GM13976 (cell line): ENCODE measurements around the gene MGARP.
"Not testable (repeated sequence)": the region's sequence is repeated elsewhere in the genome, so short reads cannot be mapped to it uniquely, and the experiment has no call there.

Experiments
- DNase-seq: peaks from one replicate; pipeline ENCODE4 v3.0.0; 2012; ENCODE audit warnings: low spot score
- in situ Hi-C: fragments of 300-500 bp; cut with MboI; formaldehyde crosslinking; loops from one replicate; pipeline ENCODE4 v1.12.0; 2022; ENCODE audit warnings: low sequenced_read_pairs, mixed read lengths, inconsistent platforms; ENCODE audit not compliant: unreplicated experiment
- TF ChIP-seq, protein P1 (sequence below): IDR thresholded peaks from 2 replicates; pipeline ENCODE4 v1.5.1; 2012; ENCODE audit warnings: borderline replicate concordance, mild to moderate bottlenecking; ENCODE audit not compliant: insufficient read depth; ENCODE audit errors: extremely low read depth, missing control alignments, control extremely low read depth

MGARP gene

DNA sequence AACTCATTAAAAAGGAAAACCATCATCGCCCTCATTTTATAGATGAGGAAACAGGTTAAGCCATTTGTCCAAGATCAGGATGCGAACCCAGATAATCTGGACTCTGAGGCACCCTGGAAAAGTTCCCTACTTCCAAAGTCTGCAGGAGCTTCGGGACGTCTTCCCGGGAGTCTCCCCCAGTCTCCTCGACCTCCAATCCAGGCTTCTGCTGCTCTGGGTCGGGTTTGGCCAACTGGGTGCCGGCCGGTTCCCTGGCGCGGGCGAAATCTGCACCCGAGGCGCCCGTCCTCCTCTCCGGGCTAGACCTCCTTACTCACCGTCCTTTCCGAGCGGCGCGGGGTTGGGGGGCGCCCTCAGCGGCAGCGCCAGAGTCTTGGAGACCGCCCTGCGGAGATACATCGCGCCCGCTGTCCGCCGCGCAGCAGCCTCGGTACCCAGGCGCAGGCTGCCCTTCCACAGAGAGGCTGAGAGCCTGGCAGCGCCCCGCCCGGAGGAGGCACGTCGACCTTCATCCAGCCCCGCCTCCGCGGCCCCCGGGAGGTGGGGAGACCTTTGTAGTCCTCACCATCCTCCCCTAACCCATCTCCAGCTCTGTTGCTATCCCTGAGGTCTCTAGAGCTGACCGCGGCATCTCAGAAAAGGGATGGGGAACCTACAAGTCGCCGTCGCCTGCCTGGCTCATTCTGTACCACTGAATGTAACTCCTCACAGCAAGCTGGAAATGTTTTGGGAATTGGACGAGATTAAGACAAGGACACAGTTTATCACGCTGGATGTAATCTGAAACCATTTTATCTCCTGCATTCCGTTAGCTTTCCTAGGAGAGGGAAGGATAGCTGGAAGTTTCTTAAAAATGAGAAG lies at the start of gene MGARP:
Gene MGARP, minus strand, starts transcription at position 466 of the 861 bp plus-strand sequence. Its CDS starts 67 bp downstream, at position 399.
- in situ Hi-C loops, result no loop called here
- TF ChIP-seq, protein P1, sequence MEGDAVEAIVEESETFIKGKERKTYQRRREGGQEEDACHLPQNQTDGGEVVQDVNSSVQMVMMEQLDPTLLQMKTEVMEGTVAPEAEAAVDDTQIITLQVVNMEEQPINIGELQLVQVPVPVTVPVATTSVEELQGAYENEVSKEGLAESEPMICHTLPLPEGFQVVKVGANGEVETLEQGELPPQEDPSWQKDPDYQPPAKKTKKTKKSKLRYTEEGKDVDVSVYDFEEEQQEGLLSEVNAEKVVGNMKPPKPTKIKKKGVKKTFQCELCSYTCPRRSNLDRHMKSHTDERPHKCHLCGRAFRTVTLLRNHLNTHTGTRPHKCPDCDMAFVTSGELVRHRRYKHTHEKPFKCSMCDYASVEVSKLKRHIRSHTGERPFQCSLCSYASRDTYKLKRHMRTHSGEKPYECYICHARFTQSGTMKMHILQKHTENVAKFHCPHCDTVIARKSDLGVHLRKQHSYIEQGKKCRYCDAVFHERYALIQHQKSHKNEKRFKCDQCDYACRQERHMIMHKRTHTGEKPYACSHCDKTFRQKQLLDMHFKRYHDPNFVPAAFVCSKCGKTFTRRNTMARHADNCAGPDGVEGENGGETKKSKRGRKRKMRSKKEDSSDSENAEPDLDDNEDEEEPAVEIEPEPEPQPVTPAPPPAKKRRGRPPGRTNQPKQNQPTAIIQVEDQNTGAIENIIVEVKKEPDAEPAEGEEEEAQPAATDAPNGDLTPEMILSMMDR, result no peak

DNA sequence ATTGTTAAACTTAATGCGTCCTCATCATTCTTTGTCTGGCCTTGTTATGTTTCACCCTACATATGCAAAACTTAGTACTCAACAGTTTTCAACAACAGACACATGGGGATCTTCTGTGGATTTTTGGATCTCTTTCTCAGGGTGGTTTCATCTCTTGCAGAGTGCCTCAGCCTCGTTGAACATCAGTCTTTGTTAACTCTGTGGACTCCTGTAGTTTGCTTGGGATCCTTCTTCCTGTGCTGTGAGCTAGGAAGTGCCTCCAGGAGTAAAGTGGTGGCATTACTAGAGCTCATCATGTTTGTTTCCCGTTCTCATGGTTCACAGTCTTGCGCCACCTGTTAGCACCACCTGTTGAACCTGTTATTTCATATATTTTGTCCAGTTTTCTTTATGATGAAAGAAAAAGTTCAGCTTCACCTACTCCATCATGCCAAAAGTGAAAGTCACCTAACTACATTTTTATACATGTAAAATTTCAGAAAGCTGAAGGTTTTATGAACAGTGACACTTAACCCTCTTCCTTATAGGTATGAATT lies 49.7 kb upstream of the MGARP start:
- in situ Hi-C loops, result no loop called here
- TF ChIP-seq, protein P1, result no peak
- DNase-seq, result no peak

More for the DNA sequence above, at the start of gene MGARP:
- peak; percentile 54 for DNase-seq

DNA sequence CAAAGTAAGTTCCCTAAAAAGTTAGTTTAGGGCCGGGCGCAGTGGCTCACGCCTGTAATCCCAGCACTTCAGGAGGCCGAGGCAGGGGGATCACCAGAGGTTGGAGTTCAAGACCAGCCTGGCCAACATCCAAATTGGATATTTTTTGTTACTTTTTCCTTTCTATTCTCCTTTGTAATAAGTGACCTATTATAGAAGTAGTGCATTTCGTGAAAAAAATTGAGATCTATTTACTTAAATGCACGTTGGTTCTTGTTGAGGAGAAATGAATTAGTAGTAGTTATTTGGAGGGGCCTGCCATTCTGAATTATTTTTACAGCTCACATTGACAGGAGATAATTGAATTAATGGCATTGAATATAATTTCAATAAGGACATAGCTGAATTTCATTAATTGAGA lies 44.6 kb upstream of the MGARP start:
- DNase-seq, result no peak
- TF ChIP-seq, protein P1, result no peak
- in situ Hi-C loops, result no loop called here

DNA sequence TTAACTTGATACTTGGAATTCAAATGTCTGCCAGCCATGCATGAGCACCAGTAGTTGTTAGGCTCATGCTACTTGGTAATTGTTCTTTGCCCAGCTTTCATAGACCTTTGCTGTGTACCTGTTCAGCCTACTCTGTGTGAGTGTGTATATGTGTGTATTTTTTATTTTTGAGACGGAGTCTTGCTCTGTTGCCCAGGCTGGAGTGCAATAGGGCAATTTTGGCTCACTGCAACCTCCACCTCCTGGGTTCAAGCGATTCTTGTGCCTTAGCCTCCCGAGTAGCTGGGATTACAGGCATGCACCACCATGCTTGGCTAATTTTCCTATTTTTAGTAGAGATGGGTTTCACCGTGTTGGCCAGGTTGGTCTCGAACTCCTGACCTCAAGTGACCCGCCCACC lies 42.5 kb upstream of the MGARP start:
- in situ Hi-C loops, DNase-seq: not testable (repeated sequence)

DNA sequence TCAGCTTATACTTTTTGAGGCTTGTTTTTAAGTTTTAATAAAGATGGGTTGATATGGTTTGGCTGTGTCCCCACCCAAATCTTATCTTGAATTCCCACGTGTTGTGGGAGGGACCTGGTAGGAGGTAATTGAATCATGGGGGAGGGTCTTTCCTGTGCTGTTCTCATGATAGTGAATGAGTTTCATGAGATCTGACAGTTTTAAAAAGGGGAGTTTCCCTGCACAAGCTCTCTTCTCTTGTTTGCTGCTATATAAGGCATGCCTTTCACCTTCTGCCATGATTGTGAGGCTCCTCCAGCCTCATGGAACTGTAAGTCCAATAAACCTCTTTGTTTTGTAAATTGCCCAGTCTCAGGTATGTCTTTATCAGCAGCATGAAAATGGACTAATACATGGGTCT lies 42.0 kb upstream of the MGARP start:
- in situ Hi-C loops, DNase-seq: not testable (repeated sequence)

DNA sequence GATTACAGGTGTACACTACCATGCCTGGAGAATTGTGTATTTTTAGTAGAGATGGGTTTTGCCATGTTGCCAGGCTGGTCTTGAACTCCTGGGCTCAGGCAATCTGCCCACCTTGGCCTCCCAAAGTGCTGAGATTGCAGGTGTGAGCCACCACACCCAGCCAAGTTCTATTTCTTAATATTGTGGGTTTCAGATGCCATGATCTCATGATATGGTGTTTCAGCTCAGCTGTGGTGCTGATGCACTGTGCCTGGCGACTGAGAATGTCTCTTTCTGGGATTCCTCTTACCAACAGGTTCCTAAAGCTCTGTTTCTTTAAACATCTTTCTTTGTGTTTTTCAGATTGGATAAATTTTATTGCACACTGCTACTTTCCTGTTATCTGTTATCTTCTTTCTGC lies 39.5 kb upstream of the MGARP start:
- in situ Hi-C loops, result no loop called here
- TF ChIP-seq, protein P1, result no peak
- no peak for DNase-seq

DNA sequence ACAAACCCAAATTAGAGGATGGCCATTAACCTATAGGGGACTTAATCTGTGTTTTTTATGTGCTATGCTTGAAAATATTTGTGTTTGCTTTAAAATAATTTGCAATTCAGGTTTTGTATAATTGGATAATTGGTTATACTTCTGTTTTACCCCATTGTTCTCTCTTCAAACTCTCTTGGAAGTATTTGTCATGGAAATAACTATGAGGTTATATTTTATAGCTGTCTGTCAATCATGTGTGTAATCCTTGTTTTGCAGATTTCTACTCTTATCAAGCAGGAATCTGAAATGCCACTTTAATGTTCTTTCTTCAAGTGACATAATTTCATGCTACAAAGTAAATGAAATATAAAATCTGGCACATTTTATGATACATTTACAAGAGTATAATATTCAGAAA lies 37.6 kb upstream of the MGARP start:
- TF ChIP-seq, protein P1, result no peak
- in situ Hi-C loops, result no loop called here
- DNase-seq, result no peak
